SK-N-MC (cell line): ENCODE measurements around the gene SLC9A4.

Experiments
- EZH2 ChIP-seq: fragments of 200-600 bp; sonication (generic); IDR thresholded peaks from one replicate; pipeline ENCODE4 v1.6.1; 2017; ENCODE audit warnings: antibody characterized with exemption
- FOXP2 ChIP-seq: optimal IDR thresholded peaks from 2 replicates; pipeline ENCODE3; 2011; ENCODE audit warnings: mild to moderate bottlenecking, moderate library complexity; ENCODE audit not compliant: insufficient read depth; ENCODE audit errors: extremely low read length, control extremely low read depth

GRCh38 chr2:102460467-102460866 is 12.6 kb upstream of the SLC9A4 start:
- TF ChIP-seq EZH2: no peak
- no peak for TF ChIP-seq FOXP2
